ENCODE data around the gene PODN.

PODN gene

DNA sequence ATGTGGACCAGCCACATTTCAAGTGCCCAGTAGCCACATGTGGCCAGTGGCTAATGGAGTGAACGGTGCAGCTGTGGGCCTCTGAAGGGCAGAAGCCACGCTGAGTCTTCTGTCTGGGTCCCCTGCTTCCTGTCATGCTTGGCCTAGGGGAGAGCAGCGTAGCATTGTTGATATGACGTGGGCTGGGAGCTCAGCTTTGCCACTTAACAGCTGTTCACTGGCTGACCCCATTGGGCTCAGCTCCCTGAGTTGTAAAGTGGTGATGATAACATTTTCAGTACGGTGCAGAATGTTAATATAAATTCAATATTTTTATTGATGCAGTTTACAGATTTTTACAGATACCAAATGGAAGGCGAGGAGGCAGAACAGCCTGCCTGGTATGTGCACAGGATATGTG, 4.5 kb downstream of the PODN start:
- H3K27me3 ChIP-seq (ENCODE audit: insufficient read depth, poor library complexity, severe bottlenecking): peaks cover 21% of the 10 kb centered on the region
- no peak overlapping the region for H3K4me3 ChIP-seq (replicated peaks; ENCODE audit: insufficient read depth, low read length)
- TF ChIP-seq SPI1 (IDR thresholded peaks at IDR 0.05; ENCODE audit: borderline replicate concordance, low read depth) (no peak), GABPA (IDR thresholded peaks at IDR 0.05; ENCODE audit: low read depth) (no peak), POLR2AphosphoS5 (IDR thresholded peaks at IDR 0.05; ENCODE audit: low read depth) (no peak), REST (IDR thresholded peaks at IDR 0.05; ENCODE audit: insufficient replicate concordance, low read depth) (no peak)
- TF ChIP-seq, protein P1, sequence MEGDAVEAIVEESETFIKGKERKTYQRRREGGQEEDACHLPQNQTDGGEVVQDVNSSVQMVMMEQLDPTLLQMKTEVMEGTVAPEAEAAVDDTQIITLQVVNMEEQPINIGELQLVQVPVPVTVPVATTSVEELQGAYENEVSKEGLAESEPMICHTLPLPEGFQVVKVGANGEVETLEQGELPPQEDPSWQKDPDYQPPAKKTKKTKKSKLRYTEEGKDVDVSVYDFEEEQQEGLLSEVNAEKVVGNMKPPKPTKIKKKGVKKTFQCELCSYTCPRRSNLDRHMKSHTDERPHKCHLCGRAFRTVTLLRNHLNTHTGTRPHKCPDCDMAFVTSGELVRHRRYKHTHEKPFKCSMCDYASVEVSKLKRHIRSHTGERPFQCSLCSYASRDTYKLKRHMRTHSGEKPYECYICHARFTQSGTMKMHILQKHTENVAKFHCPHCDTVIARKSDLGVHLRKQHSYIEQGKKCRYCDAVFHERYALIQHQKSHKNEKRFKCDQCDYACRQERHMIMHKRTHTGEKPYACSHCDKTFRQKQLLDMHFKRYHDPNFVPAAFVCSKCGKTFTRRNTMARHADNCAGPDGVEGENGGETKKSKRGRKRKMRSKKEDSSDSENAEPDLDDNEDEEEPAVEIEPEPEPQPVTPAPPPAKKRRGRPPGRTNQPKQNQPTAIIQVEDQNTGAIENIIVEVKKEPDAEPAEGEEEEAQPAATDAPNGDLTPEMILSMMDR (IDR thresholded peaks at IDR 0.05; ENCODE audit: insufficient read depth, low read length): no peak
- DNase-seq (ENCODE audit: low read depth in 1 of 2, low spot score in 1 of 2): no peak
- H3K27ac ChIP-seq (replicated peaks): no peak overlapping the region

GRCh38 chr1:53066891-53067738, 5.1 kb downstream of the PODN start:
- Histone ChIP-seq H3K4me3 (replicated peaks; ENCODE audit: insufficient read depth, low read length) (no peak overlapping the region), H3K27ac (replicated peaks) (no peak overlapping the region), H3K27me3 (ENCODE audit: insufficient read depth, poor library complexity, severe bottlenecking) (peaks cover 18% of the 10 kb centered on the region)
- no peak for DNase-seq (ENCODE audit: low read depth in 1 of 2, low spot score in 1 of 2)
- no peak for TF ChIP-seq GABPA (IDR thresholded peaks at IDR 0.05; ENCODE audit: low read depth)

DNA sequence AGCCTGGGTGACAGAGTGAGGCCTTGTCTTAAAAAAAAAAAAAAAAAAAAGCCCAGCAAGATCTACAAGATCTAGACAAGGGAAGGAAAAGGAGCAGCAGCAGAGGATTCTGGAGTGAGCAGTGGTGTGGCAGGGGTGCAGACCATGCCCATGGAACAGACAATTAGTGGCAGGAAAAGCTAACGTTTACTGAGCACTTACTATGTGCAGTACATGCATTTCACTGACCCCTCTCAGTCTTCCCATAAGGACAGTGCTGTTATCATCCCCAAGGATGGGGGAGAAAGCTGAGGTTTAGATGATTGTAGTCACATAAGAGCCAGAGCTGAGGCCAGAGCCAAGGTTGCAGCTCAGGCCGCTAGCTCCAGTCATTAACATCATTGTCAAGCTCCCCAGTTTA, 5.9 kb downstream of the PODN start:
- no peak for DNase-seq (ENCODE audit: low read depth in 1 of 2, low spot score in 1 of 2)
- no peak overlapping the region for H3K4me3 ChIP-seq (replicated peaks; ENCODE audit: insufficient read depth, low read length)
- TF ChIP-seq REST (IDR thresholded peaks at IDR 0.05; ENCODE audit: insufficient replicate concordance, low read depth) (no peak), GABPA (IDR thresholded peaks at IDR 0.05; ENCODE audit: low read depth) (no peak), POLR2AphosphoS5 (IDR thresholded peaks at IDR 0.05; ENCODE audit: low read depth) (no peak), SPI1 (IDR thresholded peaks at IDR 0.05; ENCODE audit: borderline replicate concordance, low read depth) (no peak)
- TF ChIP-seq, protein P1 (IDR thresholded peaks at IDR 0.05; ENCODE audit: insufficient read depth, low read length): no peak
- peaks cover 11% of the 10 kb centered on the region for H3K27me3 ChIP-seq (ENCODE audit: insufficient read depth, poor library complexity, severe bottlenecking)
- H3K27ac ChIP-seq (replicated peaks): no peak overlapping the region

- TF ChIP-seq POLR2AphosphoS5 (IDR thresholded peaks at IDR 0.05; ENCODE audit: low read depth) (no peak), SPI1 (IDR thresholded peaks at IDR 0.05; ENCODE audit: borderline replicate concordance, low read depth) (no peak), REST (IDR thresholded peaks at IDR 0.05; ENCODE audit: insufficient replicate concordance, low read depth) (no peak), GABPA (IDR thresholded peaks at IDR 0.05; ENCODE audit: low read depth) (no peak)
- TF ChIP-seq, protein P1 (IDR thresholded peaks at IDR 0.05; ENCODE audit: insufficient read depth, low read length): no peak
- DNase-seq (ENCODE audit: low read depth in 1 of 2, low spot score in 1 of 2): no peak
- H3K27ac ChIP-seq (replicated peaks): no peak overlapping the region
- no peak overlapping the region for H3K4me3 ChIP-seq (replicated peaks; ENCODE audit: insufficient read depth, low read length)
- H3K27me3 ChIP-seq (ENCODE audit: insufficient read depth, poor library complexity, severe bottlenecking): peaks cover 5% of the 10 kb centered on the region
Measured at GRCh38 chr1:53068314-53069099, 6.5 kb downstream of the PODN start.

Data from HL-60 (cell line).